Endodermal cell (in vitro differentiated cells): ENCODE data around the gene COL27A1. TPM values are rescaled to one million over a fixed set of nuclear protein-coding genes. Genes with fewer than 3 reads are reported as not detected.

Experiments used
- DNase-seq: peaks from one replicate; pipeline ENCODE4 v3.0.0-alpha.2; 2017
- H3K27ac ChIP-seq: 2 replicates; pipeline ENCODE4 v1.5.1; 2013; ENCODE audit warnings: mild to moderate bottlenecking, low read depth, low read length, moderate library complexity
- H3K27me3 ChIP-seq: 2 replicates; pipeline ENCODE4 v1.6.1; 2013; ENCODE audit warnings: mild to moderate bottlenecking, low read length, moderate library complexity; ENCODE audit not compliant: insufficient read depth, control insufficient read depth, poor library complexity, severe bottlenecking
- H3K36me3 ChIP-seq: 2 replicates; pipeline ENCODE4 v1.7.0; 2013; ENCODE audit warnings: mild to moderate bottlenecking, low read length, moderate library complexity; ENCODE audit not compliant: control insufficient read depth, insufficient read depth
- H3K4me1 ChIP-seq: one replicate; pipeline ENCODE4 v1.7.0; 2013; ENCODE audit warnings: low read length; ENCODE audit not compliant: control insufficient read depth, insufficient read depth
- H3K4me3 ChIP-seq: 2 replicates; pipeline ENCODE4 v1.5.1; 2013; ENCODE audit warnings: mild to moderate bottlenecking, low read length, moderate library complexity
- H3K9ac ChIP-seq: 2 replicates; pipeline ENCODE4 v1.6.1; 2013; ENCODE audit warnings: mild to moderate bottlenecking, low read length, moderate library complexity; ENCODE audit not compliant: poor library complexity, severe bottlenecking; ENCODE audit errors: extremely low read depth
- H3K9me3 ChIP-seq: 2 replicates; pipeline ENCODE4 v1.6.1; 2013; ENCODE audit warnings: mild to moderate bottlenecking, low read length, moderate library complexity; ENCODE audit not compliant: control insufficient read depth
- H3K27ac Mint-ChIP-seq: 2 replicates; pipeline ENCODE4 v1.8.0; 2020; ENCODE audit warnings: mixed read lengths
- H3K27me3 Mint-ChIP-seq: 2 replicates; pipeline ENCODE4 v1.8.0; 2021; ENCODE audit warnings: mild to moderate bottlenecking, mixed read lengths; ENCODE audit not compliant: insufficient read depth
- H3K36me3 Mint-ChIP-seq: 2 replicates; pipeline ENCODE4 v1.8.0; 2020; ENCODE audit warnings: low read depth, mixed read lengths
- H3K4me1 Mint-ChIP-seq: 2 replicates; pipeline ENCODE4 v1.8.0; 2020; ENCODE audit warnings: mixed read lengths
- H3K4me3 Mint-ChIP-seq: 2 replicates; pipeline ENCODE4 v1.8.0; 2020; ENCODE audit warnings: mild to moderate bottlenecking, moderate library complexity, mixed read lengths
- H3K9me3 Mint-ChIP-seq: 2 replicates; pipeline ENCODE4 v1.8.0; 2020; ENCODE audit warnings: mild to moderate bottlenecking, mixed read lengths
- CTCF ChIP-seq: fragments of 200-600 bp; sonication (generic); conservative IDR thresholded peaks from 2 replicates; pipeline ENCODE4 v1.5.0; 2021; ENCODE audit warnings: antibody characterized with exemption, mild to moderate bottlenecking
- WGBS, 2 experiments: methylation state at CpG; one replicate each; pipeline versions ENCODE4 v1.1.5 to v1.1.7; 2013; ENCODE audit warnings: missing lambda C conversion rate in 2 of 2, mixed read lengths in 1 of 2; ENCODE audit not compliant: insufficient coverage in 1 of 2, insufficient read length in 1 of 2; 5-methylcytosine and 5-hydroxymethylcytosine counted together
- total RNA-seq, 2 donors: library from RNA; stranded (reverse); fragmentation: NEBNext Ultra II Directional in 1 of 2; extraction: Animal tissue kit (Norgen Biotek cat#: 25700) in 1 of 2; gene quantifications; 2 replicates in 1 of 2; 3 replicates in 1 of 2; pipeline ENCODE4 v1.2.1, GENCODE V29; 2021

Gene COL27A1
- total RNA-seq, 2 donors from 2014 or later: 43.8 to 69.5 TPM

- H3K27ac Mint-ChIP-seq: no peak overlapping the region
- H3K9me3 Mint-ChIP-seq: no peaks in the 10 kb centered on the region
- no peak overlapping the region for H3K27ac ChIP-seq
- peaks cover 26% of the 10 kb centered on the region for H3K27me3 Mint-ChIP-seq
- H3K4me1 ChIP-seq: peaks cover 6% of the 10 kb centered on the region
- H3K27me3 ChIP-seq: peaks cover 6% of the 10 kb centered on the region
- no peak for TF ChIP-seq CTCF
- no peaks in the 10 kb centered on the region for H3K36me3 Mint-ChIP-seq
- H3K4me3 ChIP-seq: no peak overlapping the region
- no peak for DNase-seq
- H3K9ac ChIP-seq: no peak overlapping the region
- 77 to 89% methylated on average over 3 to 4 of the region's 4 CpGs for WGBS, 2 experiments
- no peaks in the 10 kb centered on the region for H3K4me1 Mint-ChIP-seq
- no peaks in the 10 kb centered on the region for H3K9me3 ChIP-seq
- no peaks in the 10 kb centered on the region for H3K36me3 ChIP-seq
- no peak overlapping the region for H3K4me3 Mint-ChIP-seq
Measured at GRCh38 chr9:114140850-114141249, 14.5 kb upstream of the COL27A1 start.

GRCh38 chr9:114141553-114142402 lies 13.6 kb upstream of the COL27A1 start:
- H3K27me3 Mint-ChIP-seq: peaks cover 24% of the 10 kb centered on the region
- no peak overlapping the region for H3K27ac ChIP-seq

GRCh38 chr9:114143234-114143633 lies 12.1 kb upstream of the COL27A1 start:
- Histone ChIP-seq H3K9me3 (no peaks in the 10 kb centered on the region), H3K4me1 (peaks cover 6% of the 10 kb centered on the region), H3K9ac (no peak overlapping the region), H3K4me3 (no peak overlapping the region), H3K27ac (no peak overlapping the region), H3K27me3 (peaks cover 17% of the 10 kb centered on the region), H3K36me3 (no peaks in the 10 kb centered on the region)
- Mint-ChIP-seq H3K9me3 (no peaks in the 10 kb centered on the region), H3K36me3 (no peaks in the 10 kb centered on the region), H3K4me1 (no peaks in the 10 kb centered on the region), H3K27me3 (peaks cover 27% of the 10 kb centered on the region), H3K4me3 (no peak overlapping the region), H3K27ac (no peak overlapping the region)
- DNase-seq: no peak
- TF ChIP-seq CTCF: no peak
- WGBS, 2 experiments: 83 to 96% methylated on average over 1 to 5 of the region's 5 CpGs

More at GRCh38 chr9:114141553-114142402, 13.6 kb upstream of the COL27A1 start:
- Mint-ChIP-seq H3K4me1 (no peaks in the 10 kb centered on the region), H3K36me3 (no peaks in the 10 kb centered on the region), H3K27ac (no peak overlapping the region), H3K4me3 (no peak overlapping the region), H3K9me3 (no peaks in the 10 kb centered on the region)
- H3K27me3 ChIP-seq: peaks cover 13% of the 10 kb centered on the region
- TF ChIP-seq CTCF: no peak
- peaks cover 6% of the 10 kb centered on the region for H3K4me1 ChIP-seq
- DNase-seq: no peak
- no peaks in the 10 kb centered on the region for H3K9me3 ChIP-seq
- no peaks in the 10 kb centered on the region for H3K36me3 ChIP-seq
- H3K9ac ChIP-seq: no peak overlapping the region
- H3K4me3 ChIP-seq: no peak overlapping the region
- 90 to 95% methylated on average over 6 to 7 of the region's 7 CpGs for WGBS, 2 experiments
